GM19463 (cell line): Measurements from ENCODE around the gene TRIO.
A peak's percentile ranks its signal among the peaks of the same experiment; 100 is the strongest.
"Not testable (repeated sequence)": the region's sequence is repeated elsewhere in the genome, so short reads cannot be mapped to it uniquely, and the experiment has no call there.

Source experiments
- ATAC-seq: cut with Tn5 transposase; IDR thresholded peaks from one replicate; pipeline ENCODE4 v1.9.1; 2021; ENCODE audit warnings: mild to moderate bottlenecking, moderate library complexity; ENCODE audit not compliant: unreplicated experiment

TRIO gene

DNA sequence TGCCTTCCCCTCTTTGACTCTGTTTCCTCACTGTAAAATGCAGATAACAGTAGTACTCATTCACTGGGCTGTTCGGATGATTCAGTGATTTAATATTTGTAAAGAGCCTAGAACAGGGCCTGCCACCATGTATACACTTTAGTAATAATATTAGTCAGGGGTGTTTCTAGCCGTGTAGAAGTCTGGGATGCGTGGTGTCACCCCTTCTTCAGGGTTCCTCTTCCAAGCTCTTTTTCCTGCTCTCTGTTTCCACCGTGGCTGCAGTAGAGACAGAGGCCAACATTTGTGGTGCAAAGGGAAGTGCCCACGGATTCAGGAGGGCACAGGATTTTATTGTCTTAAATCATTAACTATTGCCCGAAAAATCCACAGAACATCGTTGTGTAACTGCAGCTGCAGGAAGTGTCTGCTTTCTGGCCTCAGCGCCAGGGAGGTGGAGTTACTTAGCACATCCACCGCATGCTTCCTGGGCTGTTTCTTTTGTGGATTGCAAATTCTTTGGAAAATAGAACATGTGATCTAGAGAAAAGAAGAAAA lies 61.7 kb downstream of the TRIO start:
- ATAC-seq: no peak

DNA sequence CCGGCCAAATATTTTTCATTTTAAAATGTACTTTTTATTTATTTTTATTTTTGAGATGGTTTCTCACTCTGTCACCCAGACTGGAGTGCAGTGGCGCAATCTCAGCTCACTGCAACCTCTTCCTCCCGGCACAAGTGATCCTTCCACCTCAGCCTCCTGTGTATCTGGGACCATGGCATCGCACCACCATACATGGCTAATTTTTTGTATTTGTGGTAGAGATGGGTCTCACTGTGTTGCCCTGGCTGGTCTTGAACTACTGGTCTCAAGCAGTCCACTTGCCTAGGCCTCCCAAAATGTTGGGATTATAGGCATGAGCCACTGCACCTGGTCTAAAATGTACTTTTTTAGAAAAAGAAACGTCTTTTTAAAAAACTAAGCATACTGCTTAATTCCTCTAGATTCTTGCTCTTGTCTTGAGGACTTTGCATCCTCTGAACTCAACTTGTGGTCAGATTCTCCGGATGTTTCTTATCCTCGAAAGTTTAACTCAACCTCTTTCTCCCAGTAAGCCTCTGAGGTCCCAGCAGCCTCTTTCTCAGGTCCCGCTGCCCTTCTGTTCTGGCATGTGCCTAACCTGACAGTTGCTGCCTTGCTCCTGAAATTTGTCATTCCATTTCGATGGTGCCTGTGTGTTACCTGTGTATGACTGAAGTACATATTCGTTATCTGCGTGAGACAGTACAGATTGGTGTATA lies 63.0 kb downstream of the TRIO start:
- ATAC-seq: no peak

DNA sequence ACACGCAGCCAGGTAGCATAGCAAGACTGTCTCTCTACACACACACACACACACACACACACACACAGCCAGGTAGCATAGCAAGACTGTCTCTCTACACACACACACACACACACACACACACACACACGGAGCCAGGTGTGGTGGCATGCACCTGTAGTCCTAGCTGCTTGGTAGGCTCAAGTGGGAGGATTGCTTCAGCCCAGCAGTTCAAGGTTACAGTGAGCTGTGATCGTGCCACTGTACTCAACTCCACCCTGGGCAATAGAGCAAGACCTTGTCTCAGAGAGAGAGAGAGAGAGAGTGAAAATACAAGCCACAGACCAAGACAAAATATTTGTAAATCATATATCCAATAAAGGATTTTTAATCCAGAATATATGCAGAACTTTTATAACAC lies 64.3 kb downstream of the TRIO start:
- ATAC-seq: not testable (repeated sequence)

DNA sequence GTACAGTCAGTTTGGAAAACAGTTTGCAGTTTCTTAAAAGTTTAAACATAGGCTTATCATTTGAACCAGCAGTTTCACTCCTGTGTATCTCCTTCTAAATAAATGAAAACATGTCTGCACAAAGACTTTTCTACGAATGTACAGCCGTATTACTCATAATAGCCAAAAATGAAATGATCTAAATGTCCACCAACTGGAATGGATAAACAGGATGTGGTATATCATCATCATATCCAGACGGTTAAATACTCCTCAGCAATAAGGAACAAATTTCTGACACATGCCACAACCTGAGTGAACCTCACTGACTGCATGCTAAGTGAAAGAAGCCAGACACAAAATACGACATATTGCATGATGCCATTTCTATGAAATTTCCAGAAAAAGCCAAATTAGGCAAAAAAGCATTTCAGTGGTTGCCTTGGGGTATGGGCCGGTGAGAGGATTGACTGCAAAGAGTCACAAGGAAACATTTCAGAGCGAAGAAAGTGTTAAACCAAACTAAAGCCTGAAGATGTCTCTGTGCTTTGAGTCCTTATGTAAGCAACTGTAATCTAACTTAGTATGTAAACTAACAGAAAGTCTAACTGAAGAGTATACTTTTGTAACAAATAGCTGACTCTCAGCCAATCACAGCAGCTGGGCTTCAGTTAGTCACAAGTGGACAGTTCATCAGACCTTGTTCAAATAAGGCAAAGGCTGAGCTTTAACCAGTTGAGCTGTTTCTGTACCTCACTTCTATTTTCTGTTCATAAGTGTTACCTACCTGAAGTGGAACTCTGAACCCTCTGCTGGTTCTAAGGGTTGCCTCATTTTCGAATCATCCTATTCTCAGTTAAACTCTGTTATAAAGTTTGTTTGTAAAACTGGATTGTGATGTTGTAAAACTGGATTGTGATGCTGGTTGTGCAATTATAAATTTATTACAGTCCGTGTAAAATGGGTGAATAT lies 65.2 kb downstream of the TRIO start:
- ATAC-seq: peak; percentile 57

DNA sequence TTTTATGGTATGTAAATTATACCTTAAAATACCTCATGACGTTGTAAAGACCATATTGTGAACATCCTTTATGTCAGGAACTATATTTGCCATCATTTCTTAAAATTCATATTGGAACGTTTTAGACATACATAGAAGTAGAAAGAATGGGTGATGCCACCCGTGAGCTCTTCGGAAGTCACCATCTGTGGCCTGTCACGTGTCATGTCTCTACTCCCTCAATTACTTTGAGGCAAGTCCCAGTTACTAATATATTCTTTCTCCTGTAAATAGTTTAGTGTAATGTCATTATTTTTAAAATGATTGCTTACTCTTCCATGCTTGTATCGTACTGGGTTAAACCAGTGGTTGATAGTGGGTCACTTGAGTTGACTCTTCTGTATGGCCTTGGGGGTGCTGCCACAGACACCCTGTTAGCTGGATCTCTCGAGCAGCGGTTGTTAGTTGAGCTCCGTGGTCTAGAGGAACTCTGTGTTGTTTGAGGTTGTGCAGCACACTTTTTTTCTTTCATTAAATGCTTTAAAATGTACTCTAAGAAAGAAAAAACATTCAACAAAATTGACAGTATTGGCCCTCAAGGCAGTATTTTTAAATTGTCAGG lies 66.2 kb downstream of the TRIO start:
- ATAC-seq: no peak

DNA sequence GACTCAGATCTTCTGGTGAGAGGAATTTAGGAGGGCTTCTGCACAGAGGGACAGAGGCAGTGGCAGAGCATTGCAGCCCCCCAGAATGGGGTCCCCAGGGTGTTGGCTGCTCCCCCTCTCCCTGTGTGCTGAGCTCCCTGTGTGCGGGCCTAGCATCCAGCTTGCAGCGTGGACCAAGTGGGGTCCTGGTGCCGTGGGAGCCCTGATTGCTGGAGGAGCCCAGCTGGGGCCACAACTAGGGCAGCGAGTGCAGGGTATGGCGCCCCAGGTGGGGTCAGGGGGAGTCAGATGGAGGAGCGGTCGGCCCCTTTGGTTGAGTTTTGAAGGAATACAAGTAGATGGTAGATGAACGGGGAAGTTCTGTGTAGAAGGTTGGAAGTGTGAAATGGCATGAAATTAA lies 66.7 kb downstream of the TRIO start:
- ATAC-seq: no peak

DNA sequence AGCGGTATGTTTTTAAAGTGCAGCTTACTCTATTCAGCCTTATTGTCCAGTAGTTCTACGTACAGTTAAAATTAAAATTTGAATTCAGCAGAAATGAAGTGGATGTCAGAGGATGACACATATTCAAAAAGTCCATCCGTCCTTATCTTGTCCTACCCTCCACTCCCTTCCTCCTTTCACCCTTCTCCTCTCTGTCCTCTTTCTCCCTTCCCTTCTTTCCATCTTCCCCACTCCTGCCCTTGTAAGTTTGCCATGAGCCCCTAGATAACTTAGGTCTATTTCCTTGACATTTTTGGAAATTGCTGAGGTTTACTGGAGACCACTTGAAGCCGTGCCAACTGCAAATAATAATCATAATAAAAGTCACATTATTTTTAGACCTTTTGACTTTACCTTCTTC lies 67.6 kb downstream of the TRIO start:
- ATAC-seq: no peak

DNA sequence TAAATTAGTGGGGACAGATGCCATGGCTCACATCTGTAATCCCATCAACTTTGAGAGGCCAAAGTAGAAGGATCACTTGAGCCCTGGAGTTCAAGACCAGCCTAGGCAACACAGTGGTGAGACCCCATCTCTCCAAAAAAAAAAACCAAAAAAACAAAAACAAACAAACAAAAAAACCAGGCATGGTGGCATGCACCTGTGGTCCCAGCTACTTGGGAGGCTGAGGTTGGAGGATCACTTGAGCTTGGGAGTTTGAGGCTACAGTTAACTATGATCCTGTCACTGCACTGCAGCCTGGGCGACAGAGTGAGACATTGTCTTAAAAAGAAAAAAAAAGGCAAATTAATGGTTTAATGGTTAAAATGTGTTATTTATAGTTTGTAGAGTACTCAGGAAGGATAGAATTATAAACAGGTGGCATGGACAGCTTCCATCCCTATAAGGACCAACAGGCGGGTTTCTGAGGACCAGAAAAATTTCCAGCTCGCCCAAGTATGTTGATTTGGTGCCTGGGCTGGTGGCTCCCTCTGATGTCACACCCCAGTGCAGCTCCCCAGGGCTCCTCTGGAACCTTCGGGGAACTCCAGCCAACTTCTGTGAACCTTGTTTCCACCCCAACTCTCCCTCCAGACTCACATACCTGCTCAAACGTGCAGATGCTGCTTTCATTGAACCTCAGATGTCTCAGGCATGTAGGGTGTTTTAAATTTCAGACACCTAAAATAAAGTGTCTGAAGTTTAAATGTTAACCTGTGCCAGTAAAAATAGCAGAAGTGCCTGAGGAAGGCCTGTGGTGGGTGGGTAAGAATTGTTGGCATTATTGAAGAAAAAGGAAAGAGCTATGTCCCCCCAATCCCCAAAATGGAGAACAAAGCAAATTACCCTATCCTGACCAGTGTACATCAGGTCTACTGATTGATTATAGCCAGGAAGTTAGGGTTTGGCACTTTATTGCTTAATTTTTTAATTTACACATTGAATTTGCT lies 69.0 kb downstream of the TRIO start:
- ATAC-seq: peak; percentile 39

DNA sequence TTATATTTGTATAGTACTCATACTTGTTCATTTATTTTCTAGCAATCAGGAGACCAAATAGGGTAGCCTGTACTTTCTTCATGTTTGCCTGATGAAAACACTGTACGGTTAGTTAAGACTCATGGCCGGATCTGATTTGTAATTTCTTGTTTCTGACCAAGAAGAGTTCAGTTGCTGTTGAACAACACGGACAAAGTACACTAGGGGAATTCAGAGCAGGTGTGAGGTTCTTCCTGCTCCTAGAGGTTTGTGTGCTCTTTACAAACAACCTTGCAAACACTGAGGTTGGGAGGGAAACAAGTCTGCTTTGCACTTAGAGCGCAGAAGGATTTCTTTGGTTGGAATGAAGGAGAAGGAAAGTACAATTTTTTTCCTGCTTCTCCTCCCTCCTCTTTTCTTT lies 69.7 kb downstream of the TRIO start:
- peak; percentile 26 for ATAC-seq

DNA sequence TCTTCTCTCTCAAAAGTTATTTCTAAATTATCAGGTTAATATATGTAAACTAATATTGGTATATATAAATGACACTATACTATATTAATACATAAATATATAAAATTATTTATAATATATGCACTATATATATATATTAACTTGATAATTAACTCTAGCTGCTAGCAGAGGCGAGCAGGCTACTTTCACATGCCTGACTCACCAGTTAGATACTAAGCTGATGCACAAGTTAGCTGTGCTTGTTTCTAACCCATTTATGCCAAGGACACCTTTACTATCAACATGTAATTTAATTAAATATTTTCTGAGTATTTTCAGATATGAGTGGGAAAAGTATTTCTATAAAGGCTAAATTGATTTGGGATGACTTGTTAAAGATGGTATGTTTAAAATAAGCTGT lies 70.1 kb downstream of the TRIO start:
- ATAC-seq: no peak

DNA sequence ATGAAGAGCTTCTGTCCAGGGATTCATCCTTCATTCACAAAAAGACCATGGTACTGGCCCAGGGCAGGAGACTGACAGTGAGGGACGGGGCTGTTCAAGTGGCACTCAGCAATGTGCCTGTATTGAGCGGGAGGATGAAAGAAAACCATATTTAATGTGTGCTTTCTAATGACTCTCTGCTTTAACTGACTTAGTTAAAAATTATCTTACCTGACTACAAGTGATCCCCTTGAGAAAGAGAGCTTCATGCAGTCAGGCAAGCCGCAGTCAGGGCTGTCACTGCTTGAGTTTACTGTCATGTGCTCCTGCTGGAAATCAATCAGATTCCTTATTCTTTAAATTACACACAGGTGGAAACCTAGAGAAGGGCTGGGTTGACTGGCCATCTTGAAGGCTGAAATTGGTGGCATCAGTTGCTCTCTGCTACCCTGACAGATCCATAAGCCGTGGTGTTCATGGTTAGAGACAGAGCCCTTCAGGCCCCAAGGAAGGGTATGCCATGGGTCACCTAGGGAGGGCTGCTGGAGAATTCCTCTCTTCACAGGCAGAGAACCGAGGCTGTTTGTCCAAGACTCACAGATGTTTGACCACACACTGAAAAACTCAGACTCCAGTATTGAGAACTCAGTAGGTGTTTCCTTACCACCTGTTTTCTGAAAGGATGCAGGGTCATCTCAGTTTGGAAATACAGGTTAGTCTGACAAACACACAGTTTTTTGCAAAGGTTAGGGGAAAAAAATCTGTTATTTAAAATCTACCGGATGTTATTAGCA lies 70.9 kb downstream of the TRIO start:
- ATAC-seq: peak; percentile 33

DNA sequence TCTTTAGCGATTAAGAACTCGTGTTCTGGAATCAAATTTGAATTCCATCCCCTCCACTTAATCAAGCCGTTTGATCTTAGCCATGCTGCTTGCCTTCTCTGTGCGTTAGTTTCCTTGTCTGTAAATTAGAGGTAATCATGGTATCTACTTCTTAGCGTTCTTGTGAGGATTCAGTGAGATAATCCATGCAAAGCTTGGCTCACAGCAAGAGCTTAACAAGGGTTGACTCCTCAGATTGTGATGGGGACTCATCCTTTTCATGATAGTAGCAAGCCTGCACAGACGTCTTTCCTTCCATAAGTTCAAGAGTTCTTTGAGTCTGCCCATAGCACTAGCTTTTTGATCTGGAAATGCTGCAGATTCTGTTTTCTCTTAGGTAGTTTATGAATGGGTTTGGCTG lies 72.8 kb downstream of the TRIO start:
- no peak for ATAC-seq

DNA sequence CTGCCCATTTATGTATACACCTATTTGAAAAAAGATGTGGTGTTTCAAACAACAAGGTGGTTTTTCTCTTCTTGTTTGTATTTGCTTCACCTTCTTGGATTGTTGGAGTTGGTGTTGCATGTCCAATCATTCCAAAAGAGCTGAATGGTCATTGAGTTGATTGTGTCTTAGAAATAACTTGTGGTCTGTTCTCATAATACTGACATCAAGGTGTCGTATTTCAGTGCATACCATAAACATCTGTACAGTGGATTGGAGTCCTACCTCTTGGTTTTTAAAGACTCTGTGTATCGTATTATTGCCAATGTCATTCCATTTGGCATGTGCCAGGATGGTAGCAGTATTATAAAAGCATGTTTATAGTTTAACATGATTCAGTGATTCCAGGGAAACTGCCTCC lies 73.2 kb downstream of the TRIO start:
- no peak for ATAC-seq

DNA sequence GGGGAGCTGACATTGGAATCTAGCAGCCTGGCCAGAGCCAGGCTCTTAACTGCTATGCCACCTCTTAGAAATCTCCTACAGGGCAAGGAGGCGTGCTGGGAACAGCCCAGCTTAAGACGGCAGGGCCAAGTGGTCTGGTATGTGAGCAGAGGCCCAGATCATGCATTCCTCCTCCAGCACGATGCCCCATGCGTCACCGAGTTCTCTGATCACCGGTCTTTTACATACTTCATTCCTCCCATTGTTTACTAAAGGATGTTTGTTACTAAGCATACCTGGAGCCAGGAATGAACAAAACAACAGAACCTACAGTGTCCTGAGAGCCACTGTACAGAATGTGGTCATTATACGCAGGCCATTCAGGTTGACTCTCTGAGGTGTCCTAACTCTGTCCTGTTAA lies 73.8 kb downstream of the TRIO start:
- no peak for ATAC-seq

DNA sequence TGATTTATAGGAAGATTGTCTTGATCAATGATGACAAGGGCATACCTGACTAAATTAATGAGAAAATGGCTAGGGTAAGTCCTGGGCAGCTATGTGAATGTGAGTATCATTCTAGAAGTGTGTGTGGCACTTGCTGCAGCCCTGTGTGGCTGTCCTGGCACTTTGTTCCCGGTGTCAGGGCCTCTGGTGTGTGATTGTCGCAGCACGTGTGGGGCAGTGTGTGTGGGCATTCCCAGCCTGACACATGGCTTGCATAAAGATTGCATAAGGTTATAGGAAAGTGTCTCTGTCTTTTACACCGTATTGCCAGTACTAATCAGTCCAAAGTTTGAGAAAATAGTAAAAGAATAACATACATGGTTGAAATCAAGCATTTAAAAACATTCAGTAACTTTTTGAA lies 74.4 kb downstream of the TRIO start:
- ATAC-seq: no peak

DNA sequence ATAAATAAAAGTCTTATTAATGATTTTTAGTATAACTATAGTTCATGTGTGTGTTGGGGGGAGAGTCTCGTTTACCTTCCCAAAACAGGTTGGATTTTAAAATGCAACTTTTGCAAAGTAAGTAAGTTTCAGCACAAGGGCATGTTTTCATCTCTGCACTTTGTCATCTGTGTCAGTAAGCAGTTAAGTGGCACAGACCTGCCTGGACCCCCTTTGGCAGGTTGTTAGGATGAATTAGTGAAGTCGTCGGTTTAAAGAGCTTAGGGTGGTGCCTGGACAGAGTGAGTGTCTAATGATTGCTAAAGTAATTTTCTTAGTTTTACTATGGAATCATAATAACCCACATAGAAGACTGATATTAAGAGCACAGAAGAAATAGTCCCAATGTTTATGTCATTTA lies 74.9 kb downstream of the TRIO start:
- ATAC-seq: no peak

DNA sequence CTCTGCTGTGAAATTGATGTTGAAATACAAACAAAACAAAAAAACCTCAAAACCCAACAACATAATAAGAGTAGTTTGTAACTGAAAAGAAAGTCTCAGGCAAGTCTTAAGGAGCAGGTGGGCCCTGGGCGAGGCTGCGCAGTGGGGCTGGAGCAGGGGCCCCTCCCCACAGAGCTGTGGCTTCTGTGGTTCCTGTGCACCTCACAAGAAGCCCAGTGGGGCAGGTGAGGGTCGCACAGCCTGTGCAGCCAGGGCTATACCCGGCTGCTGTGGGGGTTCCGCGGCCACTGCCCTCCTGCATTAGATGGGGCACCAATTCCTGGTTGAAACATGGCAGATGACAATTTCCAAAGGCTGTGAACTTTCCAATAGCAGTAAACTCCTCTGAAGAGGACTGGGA lies 75.3 kb downstream of the TRIO start:
- no peak for ATAC-seq

DNA sequence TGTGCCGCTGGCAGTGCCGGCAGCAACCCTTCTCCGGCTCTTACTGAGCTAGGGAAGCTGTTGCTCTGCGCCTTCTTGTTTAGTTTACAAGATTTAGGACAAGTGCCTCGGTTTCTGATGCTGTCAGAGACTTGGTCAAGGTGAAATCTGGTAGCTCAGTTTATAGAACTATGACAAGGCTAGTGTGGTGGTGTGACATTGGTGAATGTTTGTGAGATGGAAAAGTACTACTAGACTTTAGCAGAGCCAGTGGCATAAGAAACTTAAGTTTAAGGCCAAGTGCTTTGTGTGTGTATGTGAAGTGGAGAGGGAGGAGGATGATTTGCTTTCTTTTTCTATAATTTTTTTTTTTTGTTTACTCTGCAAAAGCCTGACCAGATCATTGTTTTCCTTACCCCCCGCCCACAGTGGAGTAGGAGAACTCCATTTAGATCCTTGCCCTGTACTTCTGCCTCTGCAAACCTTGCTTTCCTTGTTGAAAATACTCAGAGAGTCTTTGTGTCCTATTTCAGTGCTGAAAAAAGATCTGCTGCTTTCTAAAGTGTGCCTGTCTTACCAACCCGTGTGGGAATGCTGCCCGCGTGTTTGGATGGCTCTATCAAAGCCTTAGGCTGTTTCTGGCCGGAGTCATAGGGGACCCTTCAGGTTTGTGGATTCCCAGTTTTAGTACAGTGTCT lies 75.9 kb downstream of the TRIO start:
- ATAC-seq: no peak
